Effector memory CD4-positive, alpha-beta T cell (primary cell): Measurements from ENCODE around the gene CTSZ.

Experiments used
- DNase-seq, 3 donors: peaks; one replicate each; pipeline ENCODE4 v3.0.0-alpha.2; 2020
- H3K27ac ChIP-seq: 2 replicates; pipeline ENCODE4 v1.7.0; 2013; ENCODE audit warnings: mild to moderate bottlenecking, low read length, moderate library complexity; ENCODE audit not compliant: insufficient read depth, poor library complexity, severe bottlenecking
- H3K27me3 ChIP-seq: replicated peaks from 2 replicates; pipeline ENCODE4 v1.7.0; 2013; ENCODE audit warnings: mild to moderate bottlenecking, low read length; ENCODE audit not compliant: insufficient read depth, control insufficient read depth, poor library complexity, severe bottlenecking
- H3K36me3 ChIP-seq: 2 replicates; pipeline ENCODE4 v1.7.0; 2013; ENCODE audit warnings: mild to moderate bottlenecking, low read length, moderate library complexity; ENCODE audit not compliant: control insufficient read depth, insufficient read depth
- H3K4me1 ChIP-seq: 2 replicates; pipeline ENCODE4 v1.7.0; 2013; ENCODE audit warnings: low read length, mild to moderate bottlenecking; ENCODE audit not compliant: control insufficient read depth, insufficient read depth, poor library complexity, severe bottlenecking
- H3K4me3 ChIP-seq: 2 replicates; pipeline ENCODE4 v1.7.0; 2013; ENCODE audit warnings: low read length, low read depth, mild to moderate bottlenecking; ENCODE audit not compliant: insufficient read depth, poor library complexity, severe bottlenecking
- H3K9me3 ChIP-seq: 2 replicates; pipeline ENCODE4 v1.7.0; 2013; ENCODE audit warnings: mild to moderate bottlenecking, low read length, moderate library complexity; ENCODE audit not compliant: control insufficient read depth

The CTSZ gene

GRCh38 chr20:58982406-58983114, 24.5 kb downstream of the CTSZ start:
- Histone ChIP-seq H3K36me3 (peaks cover 20% of the 10 kb centered on the region), H3K4me3 (peak overlapping the region; percentile 60), H3K27ac (no peak overlapping the region), H3K9me3 (no peaks in the 10 kb centered on the region), H3K27me3 (no peaks in the 10 kb centered on the region), H3K4me1 (peaks cover 20% of the 10 kb centered on the region)
- DNase-seq, result no peak

GRCh38 chr20:58981628-58982364, 25.3 kb downstream of the CTSZ start:
- DNase-seq, result no peak
- H3K36me3 ChIP-seq, result peaks cover 13% of the 10 kb centered on the region

GRCh38 chr20:58980711-58981627, 26.1 kb downstream of the CTSZ start, which contains the start of gene NELFCD:
Gene NELFCD (plus strand): TSS chr20:58981256. CDS start chr20:58981310, 54 bp downstream.
- Histone ChIP-seq H3K27ac (peak within 1 kb of the TSS; percentile 68), H3K27me3 (no peaks in the 10 kb centered on the region), H3K9me3 (no peaks in the 10 kb centered on the region), H3K4me3 (peak within 1 kb of the TSS; percentile 88), H3K4me1 (peaks cover 20% of the 10 kb centered on the region), H3K36me3 (peaks cover 5% of the 10 kb centered on the region)
- peak; percentile 81 to 84 (median 83) for DNase-seq

More at GRCh38 chr20:58981628-58982364, 25.3 kb downstream of the CTSZ start:
- Histone ChIP-seq H3K9me3 (no peaks in the 10 kb centered on the region), H3K4me3 (peak overlapping the region; percentile 60), H3K27ac (peak overlapping the region; percentile 68), H3K27me3 (no peaks in the 10 kb centered on the region), H3K4me1 (peaks cover 20% of the 10 kb centered on the region)

- no peaks in the 10 kb centered on the region for H3K9me3 ChIP-seq
- no peak for DNase-seq
- no peaks in the 10 kb centered on the region for H3K27me3 ChIP-seq
- H3K4me3 ChIP-seq, result no peak overlapping the region
- no peaks in the 10 kb centered on the region for H3K36me3 ChIP-seq
- no peak overlapping the region for H3K27ac ChIP-seq
- peaks cover 12% of the 10 kb centered on the region for H3K4me1 ChIP-seq
Observed at GRCh38 chr20:58978351-58979190, 28.5 kb downstream of the CTSZ start.

GRCh38 chr20:58976061-58976730, 30.9 kb downstream of the CTSZ start:
- H3K27me3 ChIP-seq, result no peaks in the 10 kb centered on the region
- no peaks in the 10 kb centered on the region for H3K36me3 ChIP-seq
- no peak overlapping the region for H3K27ac ChIP-seq
- H3K4me3 ChIP-seq, result no peak overlapping the region
- H3K9me3 ChIP-seq, result no peaks in the 10 kb centered on the region
- peaks cover 3% of the 10 kb centered on the region for H3K4me1 ChIP-seq
- no peak for DNase-seq

GRCh38 chr20:58975353-58975752, 31.7 kb downstream of the CTSZ start:
- DNase-seq, result no peak
- H3K4me1 ChIP-seq, result no peaks in the 10 kb centered on the region
- no peaks in the 10 kb centered on the region for H3K36me3 ChIP-seq
- H3K27ac ChIP-seq, result no peak overlapping the region
- no peak overlapping the region for H3K4me3 ChIP-seq
- no peaks in the 10 kb centered on the region for H3K9me3 ChIP-seq
- H3K27me3 ChIP-seq, result no peaks in the 10 kb centered on the region

- Histone ChIP-seq H3K4me1 (no peaks in the 10 kb centered on the region), H3K27ac (no peak overlapping the region), H3K27me3 (no peaks in the 10 kb centered on the region), H3K4me3 (no peak overlapping the region), H3K9me3 (no peaks in the 10 kb centered on the region), H3K36me3 (no peaks in the 10 kb centered on the region)
- no peak for DNase-seq
Observed at GRCh38 chr20:58973866-58974265, 33.2 kb downstream of the CTSZ start.

- Histone ChIP-seq H3K27ac (no peak overlapping the region), H3K4me3 (no peak overlapping the region), H3K9me3 (no peaks in the 10 kb centered on the region), H3K27me3 (no peaks in the 10 kb centered on the region), H3K4me1 (no peaks in the 10 kb centered on the region), H3K36me3 (no peaks in the 10 kb centered on the region)
- no peak for DNase-seq
Observed at GRCh38 chr20:58973179-58973578, 33.9 kb downstream of the CTSZ start.

- Histone ChIP-seq H3K4me1 (no peaks in the 10 kb centered on the region), H3K27ac (no peak overlapping the region), H3K27me3 (no peaks in the 10 kb centered on the region), H3K9me3 (no peaks in the 10 kb centered on the region), H3K4me3 (no peak overlapping the region), H3K36me3 (no peaks in the 10 kb centered on the region)
- DNase-seq, result no peak
Observed at GRCh38 chr20:58971429-58971828, 35.6 kb downstream of the CTSZ start.
